IMR-90 (cell line): Measurements from ENCODE around the gene PROSER2. TPM values are rescaled to one million over a fixed set of nuclear protein-coding genes. Genes with fewer than 3 reads are reported as not detected.

Experiments used
- ATAC-seq: fragments of 200-7000 bp; cut with Tn5 transposase; 2 replicates; pipeline ENCODE4 v1.9.1; 2020; ENCODE audit warnings: low read depth, mild to moderate bottlenecking, moderate library complexity
- BruUV-seq: library from RNA; stranded (reverse); fragments of 400-500 nt; replicated peaks from 2 replicates; lab custom pipeline; 2021; lab: Mats Ljungman, UMichigan
- CTCF ChIA-PET: fragments of 300-600 bp; formaldehyde crosslinking; extraction: SDS; loops from one replicate; lab custom pipeline; 2021; ENCODE audit warnings: antibody characterized with exemption; lab: Yijun Ruan, JAX
- POLR2A ChIA-PET: fragments of 300-600 bp; sonication (Branson Sonifier 250); formaldehyde crosslinking; loops from one replicate; lab custom pipeline; 2022; ENCODE audit warnings: antibody characterized with exemption; ENCODE audit not compliant: unreplicated experiment; lab: Charles Lee
- DNase-seq: peaks from one replicate; pipeline ENCODE4 v3.0.0; 2013
- H2AFZ ChIP-seq: replicated peaks from 2 replicates; pipeline ENCODE3; 2013; ENCODE audit warnings: low read length, mild to moderate bottlenecking; ENCODE audit not compliant: poor library complexity
- H2AK5ac ChIP-seq: 2 replicates; pipeline ENCODE4 v1.6.1; 2013; ENCODE audit warnings: low read depth, low read length, inconsistent platforms
- H2AK9ac ChIP-seq: replicated peaks from 2 replicates; pipeline ENCODE3; 2013; ENCODE audit warnings: mild to moderate bottlenecking, low read depth, low read length, moderate library complexity; ENCODE audit not compliant: poor library complexity
- H2BK120ac ChIP-seq: 2 replicates; pipeline ENCODE4 v1.6.1; 2013; ENCODE audit warnings: low read depth, low read length, inconsistent platforms
- H2BK15ac ChIP-seq: 3 replicates; pipeline ENCODE4 v1.6.1; 2013; ENCODE audit warnings: low read depth, low read length, inconsistent platforms
- H2BK20ac ChIP-seq: 2 replicates; pipeline ENCODE4 v1.6.1; 2013; ENCODE audit warnings: low read depth, mild to moderate bottlenecking, inconsistent platforms, low read length, moderate library complexity
- H2BK5ac ChIP-seq: 2 replicates; pipeline ENCODE4 v1.6.1; 2013; ENCODE audit warnings: mild to moderate bottlenecking, low read depth, low read length, inconsistent platforms; ENCODE audit not compliant: poor library complexity, severe bottlenecking
- H3K14ac ChIP-seq: replicated peaks from 2 replicates; pipeline ENCODE4 v1.6.1; 2013; ENCODE audit warnings: low read depth, low read length, inconsistent platforms
- H3K18ac ChIP-seq: 2 replicates; pipeline ENCODE4 v1.6.1; 2013; ENCODE audit warnings: low read depth, low read length, control low read depth
- H3K23ac ChIP-seq: 2 replicates; pipeline ENCODE4 v1.6.1; 2013; ENCODE audit warnings: low read depth, low read length, inconsistent platforms
- H3K27ac ChIP-seq: 2 replicates; pipeline ENCODE4 v1.5.1; 2013; ENCODE audit warnings: mild to moderate bottlenecking, control low read depth, low read length; ENCODE audit not compliant: insufficient read depth
- H3K27me3 ChIP-seq: 2 replicates; pipeline ENCODE4 v1.6.1; 2013; ENCODE audit warnings: low read length; ENCODE audit not compliant: control insufficient read depth, insufficient read depth
- H3K36me3 ChIP-seq: 2 replicates; pipeline ENCODE4 v1.6.1; 2013; ENCODE audit warnings: low read length, mixed read lengths; ENCODE audit not compliant: control insufficient read depth, insufficient read depth
- H3K4ac ChIP-seq: 2 replicates; pipeline ENCODE4 v1.6.1; 2013; ENCODE audit warnings: low read depth, low read length, inconsistent platforms
- H3K4me1 ChIP-seq: 2 replicates; pipeline ENCODE4 v1.6.1; 2013; ENCODE audit warnings: low read length, mixed read lengths; ENCODE audit not compliant: control insufficient read depth, insufficient read depth
- H3K4me2 ChIP-seq: 2 replicates; pipeline ENCODE4 v1.6.1; 2013; ENCODE audit warnings: low read depth, mild to moderate bottlenecking, control low read depth, low read length, moderate library complexity
- H3K4me3 ChIP-seq: 2 replicates; pipeline ENCODE4 v1.5.1; 2013; ENCODE audit warnings: low read depth, mild to moderate bottlenecking, control low read depth, low read length, moderate library complexity; ENCODE audit not compliant: insufficient read depth
- H3K56ac ChIP-seq: 2 replicates; pipeline ENCODE4 v1.6.1; 2013; ENCODE audit warnings: low read length, inconsistent platforms; ENCODE audit not compliant: insufficient read depth; ENCODE audit errors: extremely low read depth
- H3K79me1 ChIP-seq, 2 experiments: 2 replicates each; pipeline ENCODE4 v1.6.1; 2013; ENCODE audit warnings: low read length in 2 of 2, inconsistent platforms in 1 of 2, low read depth in 1 of 2
- H3K9ac ChIP-seq: 2 replicates; pipeline ENCODE4 v1.6.1; 2013; ENCODE audit warnings: low read depth, low read length, control low read depth
- H3K9me1 ChIP-seq: 2 replicates; pipeline ENCODE4 v1.6.1; 2013; ENCODE audit warnings: low read length, inconsistent platforms; ENCODE audit not compliant: insufficient read depth
- H3K9me3 ChIP-seq: 2 replicates; pipeline ENCODE4 v1.6.1; 2013; ENCODE audit warnings: low read length; ENCODE audit not compliant: control insufficient read depth, insufficient read depth
- H4K20me1 ChIP-seq: 2 replicates; pipeline ENCODE4 v1.6.1; 2013; ENCODE audit warnings: low read length, inconsistent platforms; ENCODE audit not compliant: insufficient read depth
- H4K5ac ChIP-seq: 2 replicates; pipeline ENCODE4 v1.6.1; 2013; ENCODE audit warnings: mild to moderate bottlenecking, low read depth, low read length, control low read depth
- H4K8ac ChIP-seq, 2 experiments: 2 replicates each; pipeline ENCODE4 v1.6.1; 2013; ENCODE audit warnings: low read depth in 2 of 2, low read length in 2 of 2, control low read depth in 1 of 2, inconsistent platforms in 1 of 2
- H4K91ac ChIP-seq: 2 replicates; pipeline ENCODE4 v1.6.1; 2013; ENCODE audit warnings: low read depth, low read length, inconsistent platforms; ENCODE audit not compliant: insufficient read depth
- CEBPB ChIP-seq: IDR thresholded peaks from 2 replicates; pipeline ENCODE4 v1.6.1; 2012; ENCODE audit warnings: low read depth, low read length, improper control_type of control experiment
- CHD1 ChIP-seq: IDR thresholded peaks from 2 replicates; pipeline ENCODE4 v1.6.1; 2012; ENCODE audit warnings: low read depth, low read length, improper control_type of control experiment
- FOS ChIP-seq: fragments of 150-350 bp; IDR thresholded peaks from 2 replicates; pipeline ENCODE4 v1.6.1; 2016; ENCODE audit warnings: low read depth, low read length
- MAFK ChIP-seq: IDR thresholded peaks from 2 replicates; pipeline ENCODE4 v1.6.1; 2012; ENCODE audit warnings: low read depth, low read length, improper control_type of control experiment
- MXI1 ChIP-seq: IDR thresholded peaks from 2 replicates; pipeline ENCODE4 v1.6.1; 2012; ENCODE audit warnings: low read depth, mild to moderate bottlenecking, low read length, moderate library complexity, borderline replicate concordance
- POLR2A ChIP-seq: IDR thresholded peaks from 2 replicates; pipeline ENCODE4 v1.6.1; 2012; ENCODE audit warnings: mild to moderate bottlenecking, low read depth, low read length
- RCOR1 ChIP-seq: IDR thresholded peaks from 2 replicates; pipeline ENCODE4 v1.6.1; 2012; ENCODE audit warnings: mild to moderate bottlenecking, low read length, improper control_type of control experiment; ENCODE audit not compliant: insufficient replicate concordance
- RFX5 ChIP-seq: IDR thresholded peaks from 2 replicates; pipeline ENCODE4 v1.8.0; 2012; ENCODE audit warnings: low read depth, mild to moderate bottlenecking, low read length, moderate library complexity
- SMC3 ChIP-seq: fragments of 150-350 bp; IDR thresholded peaks from 2 replicates; pipeline ENCODE4 v1.6.1; 2016; ENCODE audit warnings: low read depth, mild to moderate bottlenecking, antibody characterized with exemption, low read length, moderate library complexity
- WGBS, 2 experiments: methylation state at CpG; one replicate each; pipeline versions ENCODE4 v1.1.5 to v1.1.7; 2013; ENCODE audit warnings: missing lambda C conversion rate in 2 of 2; ENCODE audit not compliant: insufficient read length in 1 of 2; ENCODE audit errors: extremely low coverage in 2 of 2; 5-methylcytosine and 5-hydroxymethylcytosine counted together
- dilution Hi-C: fragments of 300-500 bp; cut with HindIII; formaldehyde crosslinking; loops from one replicate; pipeline ENCODE4 v1.14.3; 2018; ENCODE audit warnings: low sequenced_read_pairs; ENCODE audit not compliant: unreplicated experiment
- in situ Hi-C: fragments of 300-500 bp; cut with MboI; formaldehyde crosslinking; loops from 3 replicates; pipeline ENCODE4 v1.14.3; 2019; ENCODE audit warnings: low sequenced_read_pairs, inconsistent platforms, mixed read lengths
- intact Hi-C: fragments of 100-400 bp; cut with micrococcal nuclease; formaldehyde crosslinking; loops from 2 replicates; pipeline ENCODE4 v1.10.0; 2022
- polyA plus RNA-seq, 3 experiments: library from polyadenylated mRNA; depleted of rRNA; stranded (reverse); fragments of >200 nt; gene quantifications; 2 replicates each; pipeline ENCODE4 v1.2.3, GENCODE V29; 2012; ENCODE audit warnings: low replicate concordance in 1 of 3
- total RNA-seq: library from RNA; depleted of rRNA; stranded (reverse); fragments of >200 nt; gene quantifications from 2 replicates; pipeline ENCODE4 v1.2.3, GENCODE V29; 2012
- TF ChIP-seq, protein P1 (sequence below): conservative IDR thresholded peaks from 2 replicates; pipeline ENCODE4 v1.5.1; 2012; ENCODE audit warnings: mild to moderate bottlenecking, low read depth, low read length, improper control_type of control experiment

PROSER2 gene
- total and polyA plus RNA-seq, 2 of the 4 experiments (the other 2 are of a cell fraction) = 1.4 to 2.0 TPM

DNA sequence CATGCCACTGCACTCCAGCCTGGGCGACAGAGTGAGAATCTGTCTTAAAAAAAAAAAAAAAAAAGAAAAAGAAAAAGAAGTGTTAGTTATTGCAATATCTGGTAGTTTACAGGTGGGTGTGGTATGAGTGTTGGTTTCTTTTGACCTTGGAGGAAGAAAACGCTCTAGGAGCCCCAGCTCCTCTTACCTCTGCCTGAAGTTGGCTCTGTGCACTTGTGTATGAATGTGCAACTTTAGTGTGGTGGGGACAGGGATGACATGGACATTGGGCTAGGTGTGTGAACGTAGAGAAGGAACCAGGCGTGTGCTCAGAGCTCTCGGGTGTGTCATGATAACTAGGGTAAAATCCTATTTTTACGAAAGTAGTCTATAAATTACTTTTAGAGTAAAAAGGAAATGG is 11.9 kb downstream of the PROSER2 start:
- ChIA-PET CTCF (no interaction called here), POLR2A (no interaction called here)
- Histone ChIP-seq H2BK5ac (no peak overlapping the region), H2BK120ac (no peak overlapping the region), H2BK20ac (no peak overlapping the region), H3K9me3 (no peaks in the 10 kb centered on the region), H3K14ac (no peak overlapping the region), H4K8ac (no peak overlapping the region), H2AFZ (no peak overlapping the region), H3K23ac (no peak overlapping the region), H3K4me3 (no peak overlapping the region), H4K20me1 (no peaks in the 10 kb centered on the region), H3K79me1 (peaks cover 0 to 6% of the 10 kb centered on the region in 2 experiments; a peak in 2 of 4 replicates), H2BK15ac (no peak overlapping the region), H3K4ac (no peak overlapping the region; the same call in 1 of the 2 replicates), H3K56ac (no peak overlapping the region), H2AK5ac (no peak overlapping the region), H3K4me2 (no peak overlapping the region), H3K9me1 (no peaks in the 10 kb centered on the region; the same call in 1 of the 2 replicates), H3K4me1 (peaks cover 4% of the 10 kb centered on the region), H3K18ac (no peak overlapping the region), H3K9ac (no peak overlapping the region), H3K36me3 (no peaks in the 10 kb centered on the region), H2AK9ac (no peak overlapping the region), H4K5ac (no peak overlapping the region), H4K91ac (no peak overlapping the region), H3K27me3 (no peaks in the 10 kb centered on the region; the same call in 1 of the 2 replicates), H3K27ac (no peak overlapping the region)
- TF ChIP-seq RFX5 (no peak), MXI1 (no peak), SMC3 (no peak), RCOR1 (no peak), CEBPB (no peak), FOS (no peak), MAFK (no peak), POLR2A (no peak), CHD1 (no peak)
- TF ChIP-seq, protein P1, sequence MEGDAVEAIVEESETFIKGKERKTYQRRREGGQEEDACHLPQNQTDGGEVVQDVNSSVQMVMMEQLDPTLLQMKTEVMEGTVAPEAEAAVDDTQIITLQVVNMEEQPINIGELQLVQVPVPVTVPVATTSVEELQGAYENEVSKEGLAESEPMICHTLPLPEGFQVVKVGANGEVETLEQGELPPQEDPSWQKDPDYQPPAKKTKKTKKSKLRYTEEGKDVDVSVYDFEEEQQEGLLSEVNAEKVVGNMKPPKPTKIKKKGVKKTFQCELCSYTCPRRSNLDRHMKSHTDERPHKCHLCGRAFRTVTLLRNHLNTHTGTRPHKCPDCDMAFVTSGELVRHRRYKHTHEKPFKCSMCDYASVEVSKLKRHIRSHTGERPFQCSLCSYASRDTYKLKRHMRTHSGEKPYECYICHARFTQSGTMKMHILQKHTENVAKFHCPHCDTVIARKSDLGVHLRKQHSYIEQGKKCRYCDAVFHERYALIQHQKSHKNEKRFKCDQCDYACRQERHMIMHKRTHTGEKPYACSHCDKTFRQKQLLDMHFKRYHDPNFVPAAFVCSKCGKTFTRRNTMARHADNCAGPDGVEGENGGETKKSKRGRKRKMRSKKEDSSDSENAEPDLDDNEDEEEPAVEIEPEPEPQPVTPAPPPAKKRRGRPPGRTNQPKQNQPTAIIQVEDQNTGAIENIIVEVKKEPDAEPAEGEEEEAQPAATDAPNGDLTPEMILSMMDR = no peak
- WGBS, 2 experiments = no CpG with 5 or more reads among the region's 6 CpGs
- no TSS peak for BruUV-seq
- dilution Hi-C loops = no loop called here
- no peak for DNase-seq
- no peak for ATAC-seq
- in situ Hi-C loops = no loop called here
- intact Hi-C loops = no loop called here
